ENCODE results near the gene NLRC3.

GRCh38 chr16:3542601-3543373 is 34.4 kb downstream of the NLRC3 start:
- TF ChIP-seq, protein P1, sequence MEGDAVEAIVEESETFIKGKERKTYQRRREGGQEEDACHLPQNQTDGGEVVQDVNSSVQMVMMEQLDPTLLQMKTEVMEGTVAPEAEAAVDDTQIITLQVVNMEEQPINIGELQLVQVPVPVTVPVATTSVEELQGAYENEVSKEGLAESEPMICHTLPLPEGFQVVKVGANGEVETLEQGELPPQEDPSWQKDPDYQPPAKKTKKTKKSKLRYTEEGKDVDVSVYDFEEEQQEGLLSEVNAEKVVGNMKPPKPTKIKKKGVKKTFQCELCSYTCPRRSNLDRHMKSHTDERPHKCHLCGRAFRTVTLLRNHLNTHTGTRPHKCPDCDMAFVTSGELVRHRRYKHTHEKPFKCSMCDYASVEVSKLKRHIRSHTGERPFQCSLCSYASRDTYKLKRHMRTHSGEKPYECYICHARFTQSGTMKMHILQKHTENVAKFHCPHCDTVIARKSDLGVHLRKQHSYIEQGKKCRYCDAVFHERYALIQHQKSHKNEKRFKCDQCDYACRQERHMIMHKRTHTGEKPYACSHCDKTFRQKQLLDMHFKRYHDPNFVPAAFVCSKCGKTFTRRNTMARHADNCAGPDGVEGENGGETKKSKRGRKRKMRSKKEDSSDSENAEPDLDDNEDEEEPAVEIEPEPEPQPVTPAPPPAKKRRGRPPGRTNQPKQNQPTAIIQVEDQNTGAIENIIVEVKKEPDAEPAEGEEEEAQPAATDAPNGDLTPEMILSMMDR (IDR thresholded peaks at IDR 0.05) = no peak
- TF ChIP-seq POLR2A (IDR thresholded peaks at IDR 0.05) = no peak
- TF ChIP-seq EP300 (IDR thresholded peaks at IDR 0.05) = no peak
